Endothelial cell of hepatic sinusoid (primary cell): Measurements from ENCODE around the gene CAPN10.

Experiments used
- in situ Hi-C: cut with HindIII; loops from 2 replicates; pipeline ENCODE4 v1.10.0; 2017; ENCODE audit warnings: low sequenced_read_pairs

Gene CAPN10

GRCh38 chr2:240563951-240564560 lies 22.5 kb upstream of the CAPN10 start:
- in situ Hi-C loops, result no loop called here

GRCh38 chr2:240564561-240565332 lies 21.8 kb upstream of the CAPN10 start:
- in situ Hi-C loops, result no loop called here

- in situ Hi-C loops, result no loop called here
Measured at GRCh38 chr2:240565333-240566202, 21.0 kb upstream of the CAPN10 start.

GRCh38 chr2:240566203-240567136 lies 20.1 kb upstream of the CAPN10 start:
- in situ Hi-C loops, result no loop called here

- in situ Hi-C loops, result no loop called here
Measured at GRCh38 chr2:240567137-240567871, 19.2 kb upstream of the CAPN10 start.

GRCh38 chr2:240567872-240568677 lies 18.5 kb upstream of the CAPN10 start, which contains the start of gene RNPEPL1:
Gene RNPEPL1 (plus strand): TSS chr2:240568484. CDS start chr2:240568587, 103 bp downstream.
- in situ Hi-C loops, result no loop called here

GRCh38 chr2:240568678-240569522 lies 17.6 kb upstream of the CAPN10 start:
- in situ Hi-C loops, result no loop called here

GRCh38 chr2:240569523-240569997 lies 17.0 kb upstream of the CAPN10 start:
- in situ Hi-C loops, result no loop called here

- in situ Hi-C loops, result no loop called here
Measured at GRCh38 chr2:240569998-240570530, 16.5 kb upstream of the CAPN10 start.

- in situ Hi-C loops, result no loop called here
Measured at GRCh38 chr2:240570531-240571313, 15.8 kb upstream of the CAPN10 start.

- in situ Hi-C loops, result no loop called here
Measured at GRCh38 chr2:240571314-240571973, 15.1 kb upstream of the CAPN10 start.

GRCh38 chr2:240572141-240573031 lies 14.1 kb upstream of the CAPN10 start:
- in situ Hi-C loops, result no loop called here

- in situ Hi-C loops, result no loop called here
Measured at GRCh38 chr2:240573071-240573515, 13.4 kb upstream of the CAPN10 start.

GRCh38 chr2:240573516-240574385 lies 12.8 kb upstream of the CAPN10 start:
- in situ Hi-C loops, result no loop called here
